Raji (cell line): ENCODE measurements around the gene PTK6.

Experiments used
- POLR2A ChIP-seq: IDR thresholded peaks from 2 replicates; pipeline ENCODE4 v1.6.1; 2011; ENCODE audit warnings: low read depth, low read length, control low read depth; ENCODE audit not compliant: insufficient read depth

The PTK6 gene

GRCh38 chr20:63481503-63481902, 55.7 kb downstream of the PTK6 start:
- TF ChIP-seq POLR2A: no peak

DNA sequence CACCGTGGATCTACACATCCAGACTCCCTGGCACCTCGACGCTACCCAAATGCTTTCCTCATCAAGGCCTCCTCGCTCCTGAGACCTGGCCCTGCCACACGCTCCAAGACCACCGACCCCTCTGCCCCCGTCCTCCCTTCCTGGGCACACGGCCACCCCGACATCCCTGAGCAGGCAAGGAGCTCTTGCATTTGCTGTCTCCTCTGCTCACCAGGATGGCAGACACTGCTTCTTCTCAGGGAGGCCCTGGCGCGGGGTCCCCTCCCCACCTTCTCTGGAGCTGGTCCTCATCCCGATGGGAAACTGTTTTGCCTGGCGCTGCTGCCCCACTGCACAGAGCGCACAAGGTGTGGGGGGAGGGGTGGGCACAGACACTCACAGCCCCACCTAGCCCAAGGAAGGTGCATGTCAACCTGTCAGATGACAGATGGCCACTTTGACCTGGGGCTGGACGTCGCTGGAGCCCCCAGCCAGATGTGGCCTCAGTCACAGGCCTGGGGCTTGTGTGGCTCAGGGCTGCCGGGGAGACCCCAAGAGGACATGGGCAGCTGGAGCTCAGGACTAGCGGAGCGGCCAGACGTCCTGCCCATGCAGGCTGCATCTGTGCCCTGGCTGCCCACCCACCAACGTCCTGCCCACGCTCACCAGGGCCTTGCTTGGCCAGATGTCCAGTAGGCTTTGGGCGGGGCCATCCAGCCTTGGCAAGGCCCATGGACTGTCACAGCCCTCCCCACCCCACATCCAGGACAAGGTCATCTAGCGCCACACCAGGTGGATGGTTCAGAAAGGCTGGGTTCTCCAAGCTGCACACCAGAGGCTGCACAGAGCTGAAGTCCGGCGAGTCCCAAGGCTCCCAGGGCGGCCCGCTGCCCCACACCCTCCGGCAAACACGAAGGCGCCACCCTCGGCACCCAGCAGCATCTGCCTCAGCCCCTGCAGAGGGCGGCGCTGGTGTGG, 58.6 kb downstream of the PTK6 start:
- no peak for TF ChIP-seq POLR2A
